Common myeloid progenitor, CD34-positive (primary cell): ENCODE measurements around the gene PTPRN2.
"Not testable (repeated sequence)": the region's sequence is repeated elsewhere in the genome, so short reads cannot be mapped to it uniquely, and the experiment has no call there.

Experiments
- CTCF ChIA-PET: fragments of 350-600 bp; sonication (Branson Sonifier 250); formaldehyde crosslinking; loops from one replicate; lab custom pipeline; 2021; ENCODE audit warnings: antibody characterized with exemption; lab: Charles Lee
- POLR2A ChIA-PET: fragments of 350-600 bp; sonication (Branson Sonifier 250); formaldehyde crosslinking; loops from one replicate; lab custom pipeline; 2021; ENCODE audit warnings: antibody characterized with exemption; lab: Charles Lee
- DNase-seq, 3 donors: peaks; one replicate each; pipeline versions ENCODE4 v3.0.0 to v3.0.0-alpha.2; 2013
- H3K27ac ChIP-seq, 2 experiments: 1 replicate in 1 of 2; 2 replicates in 1 of 2; pipeline ENCODE4 v1.7.0; 2013; ENCODE audit warnings: inconsistent platforms in 2 of 2, low read length in 2 of 2, mild to moderate bottlenecking in 2 of 2, low read depth in 1 of 2, moderate library complexity in 1 of 2; ENCODE audit not compliant: severe bottlenecking in 2 of 2, insufficient read depth in 1 of 2, poor library complexity in 1 of 2
- H3K27me3 ChIP-seq, 5 experiments: replicated peaks in 2 of 5; 1 replicate in 3 of 5; 2 replicates in 2 of 5; pipeline versions ENCODE4 v1.6.1 to v1.7.0; 2013; ENCODE audit warnings: low read length in 4 of 5, mild to moderate bottlenecking in 2 of 5, moderate library complexity in 2 of 5, inconsistent platforms in 1 of 5; ENCODE audit not compliant: insufficient read depth in 5 of 5, control insufficient read depth in 4 of 5
- H3K36me3 ChIP-seq, 4 experiments: 1 replicate in 2 of 4; 2 replicates in 2 of 4; pipeline versions ENCODE4 v1.6.1 to v1.7.0; 2013; ENCODE audit warnings: low read length in 3 of 4, control low read depth in 1 of 4, mild to moderate bottlenecking in 1 of 4; ENCODE audit not compliant: control insufficient read depth in 4 of 4, insufficient read depth in 4 of 4
- H3K4me1 ChIP-seq, 4 experiments: 1 replicate in 3 of 4; 2 replicates in 1 of 4; pipeline versions ENCODE4 v1.6.1 to v1.7.1; 2013; ENCODE audit warnings: low read length in 3 of 4, mild to moderate bottlenecking in 3 of 4, control low read depth in 1 of 4, inconsistent platforms in 1 of 4, moderate library complexity in 1 of 4; ENCODE audit not compliant: control insufficient read depth in 4 of 4, insufficient read depth in 4 of 4; ENCODE audit errors: control extremely low read depth in 1 of 4
- H3K4me3 ChIP-seq, 7 experiments: 1 replicate in 4 of 7; 2 replicates in 3 of 7; pipeline versions ENCODE4 v1.5.1 to v1.7.0; 2013; ENCODE audit warnings: mild to moderate bottlenecking in 7 of 7, low read length in 6 of 7, moderate library complexity in 6 of 7, inconsistent platforms in 2 of 7, low read depth in 2 of 7, control low read depth in 1 of 7; ENCODE audit not compliant: insufficient read depth in 4 of 7, control insufficient read depth in 1 of 7; ENCODE audit errors: extremely low read depth in 1 of 7
- H3K9me3 ChIP-seq, 5 experiments: 1 replicate in 4 of 5; 2 replicates in 1 of 5; pipeline versions ENCODE4 v1.6.1 to v1.7.1; 2013; ENCODE audit warnings: low read length in 4 of 5, mild to moderate bottlenecking in 2 of 5, inconsistent platforms in 1 of 5, low read depth in 1 of 5, moderate library complexity in 1 of 5; ENCODE audit not compliant: control insufficient read depth in 4 of 5, insufficient read depth in 2 of 5; ENCODE audit errors: control extremely low read depth in 1 of 5
- WGBS: methylation state at CpG from one replicate; pipeline ENCODE4 v1.1.5; 2013; ENCODE audit not compliant: insufficient coverage; 5-methylcytosine and 5-hydroxymethylcytosine counted together

Gene PTPRN2

GRCh38 chr7:158336952-158337351 is 250.7 kb downstream of the PTPRN2 start:
- H3K27me3 ChIP-seq, H3K36me3 ChIP-seq, H3K4me1 ChIP-seq, POLR2A ChIA-PET, DNase-seq, H3K27ac ChIP-seq, H3K4me3 ChIP-seq, CTCF ChIA-PET: not testable (repeated sequence)
- H3K9me3 ChIP-seq, result peaks cover 0 to 27% (median 6%) of the 10 kb centered on the region in 5 experiments
- WGBS, result 100% methylated on average over 1 of the region's 9 CpGs

- H3K27ac ChIP-seq, H3K36me3 ChIP-seq, H3K27me3 ChIP-seq, H3K4me3 ChIP-seq, POLR2A ChIA-PET, DNase-seq, H3K4me1 ChIP-seq: not testable (repeated sequence)
- H3K9me3 ChIP-seq, result peaks cover 0 to 46% (median 9%) of the 10 kb centered on the region in 5 experiments
- 78% methylated on average over 1 of the region's 5 CpGs for WGBS
- CTCF ChIA-PET, result interaction anchor here (0.8 kb wide), 1 partner anchor 12 kb away, joined by 3 read pairs; no protein-coding TSS in a partner anchor
Measured at GRCh38 chr7:158332516-158332915, 255.1 kb downstream of the PTPRN2 start.

GRCh38 chr7:158331826-158332450 is 255.7 kb downstream of the PTPRN2 start:
- H3K27ac ChIP-seq, H3K36me3 ChIP-seq, H3K4me1 ChIP-seq, DNase-seq, POLR2A ChIA-PET, H3K4me3 ChIP-seq, H3K27me3 ChIP-seq: not testable (repeated sequence)
- CTCF ChIA-PET, result interaction anchor here (0.8 kb wide), 1 partner anchor 12 kb away, joined by 3 read pairs; no protein-coding TSS in a partner anchor
- WGBS, result 96% methylated on average over 18 of the region's 18 CpGs
- peaks cover 0 to 43% (median 12%) of the 10 kb centered on the region in 5 experiments for H3K9me3 ChIP-seq

GRCh38 chr7:158329686-158330085 is 257.9 kb downstream of the PTPRN2 start:
- 96% methylated on average over 10 of the region's 13 CpGs for WGBS
- POLR2A ChIA-PET, result no interaction called here
- H3K4me1 ChIP-seq, result no peaks in the 10 kb centered on the region
- peaks cover 0 to 44% (median 16%) of the 10 kb centered on the region in 5 experiments for H3K9me3 ChIP-seq
- no peaks in the 10 kb centered on the region for H3K36me3 ChIP-seq
- no peak overlapping the region for H3K4me3 ChIP-seq
- DNase-seq, result no peak
- H3K27ac ChIP-seq, result no peak overlapping the region
- CTCF ChIA-PET, result no interaction called here
- peaks cover 0 to 11% (median 0%) of the 10 kb centered on the region in 5 experiments for H3K27me3 ChIP-seq

GRCh38 chr7:158329014-158329610 is 258.5 kb downstream of the PTPRN2 start:
- POLR2A ChIA-PET, result no interaction called here
- Histone ChIP-seq H3K4me3 (no peak overlapping the region), H3K9me3 (peaks cover 0 to 42% (median 16%) of the 10 kb centered on the region in 5 experiments), H3K27ac (no peak overlapping the region), H3K4me1 (no peaks in the 10 kb centered on the region), H3K36me3 (no peaks in the 10 kb centered on the region), H3K27me3 (peaks cover 0 to 11% (median 0%) of the 10 kb centered on the region in 5 experiments)
- CTCF ChIA-PET, result no interaction called here
- WGBS, result 84% methylated on average over 25 of the region's 28 CpGs
- DNase-seq, result no peak

GRCh38 chr7:158328376-158329013 is 259.1 kb downstream of the PTPRN2 start:
- no peak for DNase-seq
- 84% methylated on average over 9 of the region's 16 CpGs for WGBS
- H3K4me1 ChIP-seq, result no peaks in the 10 kb centered on the region
- ChIA-PET POLR2A (no interaction called here), CTCF (no interaction called here)
- H3K27ac ChIP-seq, result no peak overlapping the region
- no peaks in the 10 kb centered on the region for H3K36me3 ChIP-seq
- H3K27me3 ChIP-seq, result peaks cover 0 to 11% (median 0%) of the 10 kb centered on the region in 5 experiments
- peaks cover 0 to 45% (median 16%) of the 10 kb centered on the region in 5 experiments for H3K9me3 ChIP-seq
- no peak overlapping the region for H3K4me3 ChIP-seq
